Esophagus squamous epithelium (tissue), 5 donors: ENCODE data around the gene SLC27A6. TPM values are rescaled to one million over a fixed set of nuclear protein-coding genes. Genes with fewer than 3 reads are reported as not detected.

Experiments used
- DNase-seq: peaks from one replicate; lab custom pipeline; 2025; lab: John Stamatoyannopoulos, UW
- H3K27ac ChIP-seq, 4 donors: fragments of 200-600 bp; sonication (generic); one replicate each; pipeline ENCODE4 v1.5.1; 2016 to 2019; ENCODE audit warnings: mild to moderate bottlenecking in 1 of 4
- H3K27me3 ChIP-seq, 4 donors: fragments of 200-600 bp; sonication (generic); 1 replicate in 3 of 4; 2 replicates in 1 of 4; pipeline versions ENCODE4 v1.5.1 to v1.6.0; 2017 to 2021; ENCODE audit warnings: antibody characterized with exemption in 1 of 4
- H3K36me3 ChIP-seq, 3 donors: fragments of 200-600 bp; sonication (generic); one replicate each; pipeline ENCODE4 v1.5.1; 2016 to 2019
- H3K4me1 ChIP-seq, 3 donors: fragments of 200-600 bp; sonication (generic); one replicate each; pipeline ENCODE4 v1.5.1; 2017 to 2019
- H3K4me3 ChIP-seq, 4 donors: fragments of 200-600 bp; sonication (generic); 1 replicate in 3 of 4; 2 replicates in 1 of 4; pipeline ENCODE4 v1.5.1; 2016 to 2019; ENCODE audit warnings: mild to moderate bottlenecking in 2 of 4, moderate library complexity in 1 of 4
- H3K9me3 ChIP-seq, 3 donors: fragments of 200-600 bp; sonication (generic); one replicate each; pipeline ENCODE4 v1.5.1; 2016 to 2019
- CTCF ChIP-seq, 6 experiments: fragments of 450-650 bp in 4 of 6; fragments of 200-600 bp in 2 of 6; sonication (generic) in 2 of 6; IDR thresholded peaks; one replicate each; pipeline ENCODE4 v1.5.1; 2016 to 2019; ENCODE audit warnings: antibody characterized with exemption in 6 of 6, mild to moderate bottlenecking in 4 of 6, moderate library complexity in 4 of 6
- POLR2A ChIP-seq, 4 donors: fragments of 450-650 bp; IDR thresholded peaks; one replicate each; pipeline ENCODE4 v1.6.1; 2017; ENCODE audit warnings: antibody characterized with exemption in 4 of 4, mild to moderate bottlenecking in 4 of 4, moderate library complexity in 3 of 4
- WGBS, 2 donors: methylation state at CpG; one replicate each; pipeline ENCODE4 v1.1.5; 2018; 5-methylcytosine and 5-hydroxymethylcytosine counted together
- intact Hi-C: fragments of 100-400 bp; cut with DNase I; formaldehyde crosslinking; loops from one replicate; pipeline ENCODE4 v1.15.0; 2022
- total RNA-seq, 4 donors: library from RNA; depleted of rRNA; stranded (reverse); fragments of >200 nt; gene quantifications; one replicate each; pipeline ENCODE4 v1.1.0, GENCODE V29; 2016
- donor health status: DM: yes; HTN: yes; CAD: no.

SLC27A6 gene
- total RNA-seq, 4 donors from 2014 or later, result 1.3 to 8.0 (median 4.7) TPM

GRCh38 chr5:129001841-129002526 lies 36.7 kb downstream of the SLC27A6 start:
- intact Hi-C loops, result no loop called here
- no peaks in the 10 kb centered on the region for H3K9me3 ChIP-seq
- H3K27ac ChIP-seq, result peak overlapping the region in 2 of 4 donors; percentile 6 to 39
- TF ChIP-seq POLR2A (IDR thresholded peaks at IDR 0.05) (no peak), CTCF (IDR thresholded peaks at IDR 0.05) (no peak)
- H3K4me1 ChIP-seq, result peaks cover 0 to 14% (median 0%) of the 10 kb centered on the region in 3 donors
- H3K4me3 ChIP-seq, result no peak overlapping the region
- no peak for DNase-seq
- no peaks in the 10 kb centered on the region for H3K27me3 ChIP-seq
- 27 to 34% methylated on average over 5 of the region's 5 CpGs for WGBS, 2 donors
- no peaks in the 10 kb centered on the region for H3K36me3 ChIP-seq

- Histone ChIP-seq H3K9me3 (no peaks in the 10 kb centered on the region), H3K27me3 (no peaks in the 10 kb centered on the region), H3K4me3 (no peak overlapping the region), H3K36me3 (no peaks in the 10 kb centered on the region), H3K27ac (peak overlapping the region in 2 of 4 donors; percentile 6 to 39), H3K4me1 (peaks cover 0 to 14% (median 0%) of the 10 kb centered on the region in 3 donors)
- intact Hi-C loops, result no loop called here
- no peak for DNase-seq
- WGBS, 2 donors, result 46 to 63% methylated on average over 2 of the region's 2 CpGs
- TF ChIP-seq CTCF (IDR thresholded peaks at IDR 0.05) (no peak), POLR2A (IDR thresholded peaks at IDR 0.05) (no peak)
These were observed 37.2 kb downstream of the SLC27A6 start for GRCh38 chr5:129002527-129002842.

- no peak for DNase-seq
- H3K9me3 ChIP-seq, result no peaks in the 10 kb centered on the region
- H3K4me3 ChIP-seq, result no peak overlapping the region
- no peaks in the 10 kb centered on the region for H3K27me3 ChIP-seq
- intact Hi-C loops, result no loop called here
- H3K27ac ChIP-seq, result peak overlapping the region in 2 of 4 donors; percentile 6 to 39
- H3K4me1 ChIP-seq, result peaks cover 0 to 14% (median 0%) of the 10 kb centered on the region in 3 donors
- 68 to 82% methylated on average over 2 of the region's 2 CpGs for WGBS, 2 donors
- TF ChIP-seq POLR2A (IDR thresholded peaks at IDR 0.05) (no peak), CTCF (IDR thresholded peaks at IDR 0.05) (no peak)
- H3K36me3 ChIP-seq, result no peaks in the 10 kb centered on the region
These were observed 37.9 kb downstream of the SLC27A6 start for GRCh38 chr5:129003232-129003631.

- TF ChIP-seq CTCF (IDR thresholded peaks at IDR 0.05) (no peak), POLR2A (IDR thresholded peaks at IDR 0.05) (no peak)
- 39 to 52% methylated on average over 4 of the region's 4 CpGs for WGBS, 2 donors
These were observed 48.9 kb downstream of the SLC27A6 start for GRCh38 chr5:129014185-129014584.

GRCh38 chr5:129018837-129019236 lies 53.5 kb downstream of the SLC27A6 start:
- Histone ChIP-seq H3K4me3 (no peak overlapping the region), H3K27ac (no peak overlapping the region), H3K36me3 (no peaks in the 10 kb centered on the region), H3K9me3 (no peaks in the 10 kb centered on the region), H3K27me3 (no peaks in the 10 kb centered on the region), H3K4me1 (peaks cover 0 to 19% (median 0%) of the 10 kb centered on the region in 3 donors)
- intact Hi-C loops, result no loop called here
- no peak for DNase-seq
- TF ChIP-seq CTCF (IDR thresholded peaks at IDR 0.05), result no peak
- TF ChIP-seq POLR2A (IDR thresholded peaks at IDR 0.05), result no peak

More at GRCh38 chr5:129014185-129014584, 48.9 kb downstream of the SLC27A6 start:
- H3K9me3 ChIP-seq, result no peaks in the 10 kb centered on the region
- H3K27me3 ChIP-seq, result no peaks in the 10 kb centered on the region
- H3K36me3 ChIP-seq, result no peaks in the 10 kb centered on the region
- H3K27ac ChIP-seq, result peak overlapping the region in 2 of 4 donors; percentile 1 to 51
- H3K4me1 ChIP-seq, result peaks cover 0 to 19% (median 0%) of the 10 kb centered on the region in 3 donors
- intact Hi-C loops, result no loop called here
- no peak overlapping the region for H3K4me3 ChIP-seq
- DNase-seq, result no peak
